Measurements from ENCODE around the gene RIMKLB. TPM values are rescaled to one million over a fixed set of nuclear protein-coding genes. Genes with fewer than 3 reads are reported as not detected.
"Not testable (repeated sequence)": the region's sequence is repeated elsewhere in the genome, so short reads cannot be mapped to it uniquely, and the experiment has no call there.

The RIMKLB gene
- total and polyA plus RNA-seq, 2 experiments from 2014 or later = 19.4 to 23.2 TPM

DNA sequence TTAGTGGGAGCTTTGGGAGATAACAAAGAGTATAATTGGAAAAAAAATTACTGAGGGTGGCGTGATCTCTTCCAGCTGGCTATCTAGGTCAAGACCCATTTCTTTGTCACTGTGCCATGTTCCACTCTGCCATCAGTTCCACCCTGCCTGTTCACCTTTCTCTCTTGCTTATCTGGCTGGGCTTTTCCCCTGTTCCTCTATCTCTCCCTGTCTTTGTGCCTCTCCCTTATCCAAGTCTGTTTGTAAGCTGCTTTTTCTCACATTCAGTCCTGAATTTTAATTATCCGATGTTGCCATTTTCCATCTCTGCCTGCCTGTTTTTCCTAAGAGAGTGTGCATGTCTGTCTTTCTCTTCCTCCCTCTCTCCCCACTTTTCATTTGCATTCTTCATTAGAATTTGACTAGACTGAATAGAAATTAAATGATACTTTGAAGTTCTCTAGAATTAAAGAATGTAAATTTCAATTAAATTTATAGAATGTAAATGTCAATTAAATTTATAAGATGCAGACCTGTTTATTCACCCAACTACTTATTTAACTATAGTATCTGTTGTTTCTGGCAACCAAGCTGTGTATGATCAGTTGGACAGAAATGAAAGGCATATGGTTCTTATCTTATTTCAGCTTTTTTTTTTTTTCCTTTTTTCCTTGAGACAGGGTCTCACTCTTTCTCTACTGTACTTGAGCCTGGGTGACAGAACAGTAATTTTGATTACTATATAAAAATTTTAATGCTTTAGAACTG is 83.8 kb downstream of the RIMKLB start:
- Histone ChIP-seq H3K79me2 (ENCODE audit: insufficient read depth) (no peaks in the 10 kb centered on the region), H3K4me3 (no peak overlapping the region), H3K9me2 (ENCODE audit: insufficient read depth) (no peaks in the 10 kb centered on the region), H3K27ac (no peak overlapping the region), H3K9ac (no peak overlapping the region), H3K9me3 (ENCODE audit: low read depth) (no peaks in the 10 kb centered on the region), H3F3A (ENCODE audit: insufficient read depth) (no peaks in the 10 kb centered on the region), H3K4me2 (ENCODE audit: unreplicated experiment) (no peak overlapping the region), H2AFZ (no peak overlapping the region), H4K20me1 (ENCODE audit: insufficient read depth) (no peaks in the 10 kb centered on the region), H3K27me3 (replicated peaks; ENCODE audit: insufficient read depth) (no peaks in the 10 kb centered on the region), H3K36me3 (ENCODE audit: low read depth) (peaks cover 9% of the 10 kb centered on the region; the same call in 1 of the 2 replicates), H3K4me1 (ENCODE audit: insufficient read depth) (no peaks in the 10 kb centered on the region)
- no peak for DNase-seq
- in situ Hi-C loops (cut with MboI) = no loop called here
- 65 to 76% methylated on average over 2 of the region's 2 CpGs for WGBS, 2 experiments (ENCODE audit: low coverage in 1 of 2, low lambda C conversion rate in 2 of 2, missing lambda C conversion rate in 2 of 2)
- TF ChIP-seq EZH2 (IDR thresholded peaks at IDR 0.05; ENCODE audit: insufficient read depth, poor library complexity, severe bottlenecking) = no peak
- no peak for TF ChIP-seq EZH2phosphoT487 (IDR thresholded peaks at IDR 0.05; ENCODE audit: insufficient read depth, low read depth)

GRCh38 chr12:8784290-8784888 is 86.6 kb downstream of the RIMKLB start:
- H3K36me3 ChIP-seq (ENCODE audit: low read depth) = 0 out of 2 replicates have a peak, but pooled peaks cover 3% of the 10 kb centered on the region
- H3K9me2 ChIP-seq (ENCODE audit: insufficient read depth) = no peaks in the 10 kb centered on the region
- no peak overlapping the region for H3K4me3 ChIP-seq
- no peak for TF ChIP-seq EZH2 (IDR thresholded peaks at IDR 0.05; ENCODE audit: insufficient read depth, poor library complexity, severe bottlenecking)
- no peak for TF ChIP-seq EZH2phosphoT487 (IDR thresholded peaks at IDR 0.05; ENCODE audit: insufficient read depth, low read depth)
- H3K4me1 ChIP-seq (ENCODE audit: insufficient read depth) = no peaks in the 10 kb centered on the region
- H3K27me3 ChIP-seq (replicated peaks; ENCODE audit: insufficient read depth) = no peaks in the 10 kb centered on the region
- no peak for DNase-seq
- in situ Hi-C loops (cut with MboI) = no loop called here
- no peak overlapping the region for H3K4me2 ChIP-seq (ENCODE audit: unreplicated experiment)
- no peak overlapping the region for H3K9ac ChIP-seq
- H3K79me2 ChIP-seq (ENCODE audit: insufficient read depth) = no peaks in the 10 kb centered on the region
- H2AFZ ChIP-seq = no peak overlapping the region
- no peaks in the 10 kb centered on the region for H3F3A ChIP-seq (ENCODE audit: insufficient read depth)
- no peaks in the 10 kb centered on the region for H4K20me1 ChIP-seq (ENCODE audit: insufficient read depth)
- H3K27ac ChIP-seq = no peak overlapping the region
- no peaks in the 10 kb centered on the region for H3K9me3 ChIP-seq (ENCODE audit: low read depth)

- Histone ChIP-seq H3K9ac (no peak overlapping the region), H3K4me1 (ENCODE audit: insufficient read depth) (no peaks in the 10 kb centered on the region), H3K79me2 (ENCODE audit: insufficient read depth) (no peaks in the 10 kb centered on the region), H3K36me3 (ENCODE audit: low read depth) (0 out of 2 replicates have a peak, but pooled peaks cover 3% of the 10 kb centered on the region), H3F3A (ENCODE audit: insufficient read depth) (no peaks in the 10 kb centered on the region), H3K4me3 (no peak overlapping the region), H3K9me3 (ENCODE audit: low read depth) (no peaks in the 10 kb centered on the region), H3K27ac (no peak overlapping the region), H3K4me2 (ENCODE audit: unreplicated experiment) (no peak overlapping the region), H4K20me1 (ENCODE audit: insufficient read depth) (no peaks in the 10 kb centered on the region), H3K27me3 (replicated peaks; ENCODE audit: insufficient read depth) (no peaks in the 10 kb centered on the region), H2AFZ (no peak overlapping the region), H3K9me2 (ENCODE audit: insufficient read depth) (no peaks in the 10 kb centered on the region)
- no peak for DNase-seq
- in situ Hi-C loops (cut with MboI) = no loop called here
- TF ChIP-seq EZH2 (IDR thresholded peaks at IDR 0.05; ENCODE audit: insufficient read depth, poor library complexity, severe bottlenecking) (no peak), EZH2phosphoT487 (IDR thresholded peaks at IDR 0.05; ENCODE audit: insufficient read depth, low read depth) (no peak)
- WGBS, 2 experiments (ENCODE audit: low coverage in 1 of 2, low lambda C conversion rate in 2 of 2, missing lambda C conversion rate in 2 of 2) = 67 to 76% methylated on average over 3 to 4 of the region's 4 CpGs
Observed at GRCh38 chr12:8785499-8785898, 87.7 kb downstream of the RIMKLB start.

DNA sequence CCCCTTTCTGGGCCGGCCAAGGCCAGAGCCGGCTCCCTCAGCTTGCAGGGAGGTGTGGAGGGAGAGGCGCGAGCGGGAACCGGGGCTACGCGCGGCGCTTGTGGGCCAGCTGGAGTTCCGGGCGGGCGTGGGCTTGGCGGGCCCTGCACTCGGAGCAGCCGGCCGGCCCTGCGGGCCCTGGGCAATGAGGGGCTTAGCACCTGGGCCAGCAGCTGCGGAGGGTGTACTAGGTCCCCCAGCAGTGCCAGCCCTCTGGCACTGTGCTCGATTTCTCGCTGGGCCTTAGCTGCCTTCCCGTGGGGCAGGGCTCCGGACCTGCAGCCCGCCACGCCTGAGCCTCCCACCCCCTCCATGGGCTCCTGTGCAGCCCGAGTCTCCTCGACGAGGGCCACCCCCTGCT is 89.4 kb downstream of the RIMKLB start:
- H3K9me2 ChIP-seq (ENCODE audit: insufficient read depth); H4K20me1 ChIP-seq (ENCODE audit: insufficient read depth); H3K27me3 ChIP-seq (replicated peaks; ENCODE audit: insufficient read depth); H3K9ac ChIP-seq; H3F3A ChIP-seq (ENCODE audit: insufficient read depth); in situ Hi-C loops (cut with MboI); H3K4me2 ChIP-seq (ENCODE audit: unreplicated experiment); H3K79me2 ChIP-seq (ENCODE audit: insufficient read depth); H2AFZ ChIP-seq; DNase-seq; H3K4me1 ChIP-seq (ENCODE audit: insufficient read depth); H3K4me3 ChIP-seq; H3K9me3 ChIP-seq (ENCODE audit: low read depth); H3K36me3 ChIP-seq (ENCODE audit: low read depth); H3K27ac ChIP-seq: not testable (repeated sequence)
- WGBS, 2 experiments (ENCODE audit: low coverage in 1 of 2, low lambda C conversion rate in 2 of 2, missing lambda C conversion rate in 2 of 2) = 90 to 95% methylated on average over 20 to 28 of the region's 28 CpGs

- DNase-seq; H3K9me2 ChIP-seq (ENCODE audit: insufficient read depth); in situ Hi-C loops (cut with MboI); H3F3A ChIP-seq (ENCODE audit: insufficient read depth); H3K4me1 ChIP-seq (ENCODE audit: insufficient read depth); H3K9ac ChIP-seq; H4K20me1 ChIP-seq (ENCODE audit: insufficient read depth); H3K27me3 ChIP-seq (replicated peaks; ENCODE audit: insufficient read depth); H3K9me3 ChIP-seq (ENCODE audit: low read depth); H3K4me3 ChIP-seq; H3K36me3 ChIP-seq (ENCODE audit: low read depth); H2AFZ ChIP-seq; H3K27ac ChIP-seq; H3K79me2 ChIP-seq (ENCODE audit: insufficient read depth); H3K4me2 ChIP-seq (ENCODE audit: unreplicated experiment): not testable (repeated sequence)
- WGBS, 2 experiments (ENCODE audit: low coverage in 1 of 2, low lambda C conversion rate in 2 of 2, missing lambda C conversion rate in 2 of 2) = 74 to 78% methylated on average over 13 of the region's 13 CpGs
Observed at GRCh38 chr12:8788706-8789105, 90.9 kb downstream of the RIMKLB start.

GRCh38 chr12:8789341-8790013 is 91.7 kb downstream of the RIMKLB start:
- H3K36me3 ChIP-seq (ENCODE audit: low read depth); H3K9ac ChIP-seq; DNase-seq; H3K27me3 ChIP-seq (replicated peaks; ENCODE audit: insufficient read depth); H3F3A ChIP-seq (ENCODE audit: insufficient read depth); H3K4me1 ChIP-seq (ENCODE audit: insufficient read depth); H4K20me1 ChIP-seq (ENCODE audit: insufficient read depth); H3K9me2 ChIP-seq (ENCODE audit: insufficient read depth); H3K4me3 ChIP-seq; H3K27ac ChIP-seq; H2AFZ ChIP-seq; H3K4me2 ChIP-seq (ENCODE audit: unreplicated experiment); in situ Hi-C loops (cut with MboI); H3K9me3 ChIP-seq (ENCODE audit: low read depth); H3K79me2 ChIP-seq (ENCODE audit: insufficient read depth): not testable (repeated sequence)
- WGBS, 2 experiments (ENCODE audit: low coverage in 1 of 2, low lambda C conversion rate in 2 of 2, missing lambda C conversion rate in 2 of 2) = 77 to 82% methylated on average over 13 of the region's 13 CpGs
